GM18873 (cell line): Measurements from ENCODE around the gene NHLRC2.
A peak's percentile ranks its signal among the peaks of the same experiment; 100 is the strongest.

ENCODE experiments used
- ATAC-seq: cut with Tn5 transposase; IDR thresholded peaks from one replicate; pipeline ENCODE4 v1.9.1; 2021; ENCODE audit warnings: mild to moderate bottlenecking, moderate library complexity, moderate number of reproducible peaks; ENCODE audit not compliant: unreplicated experiment, low FRiP score

NHLRC2 gene

DNA sequence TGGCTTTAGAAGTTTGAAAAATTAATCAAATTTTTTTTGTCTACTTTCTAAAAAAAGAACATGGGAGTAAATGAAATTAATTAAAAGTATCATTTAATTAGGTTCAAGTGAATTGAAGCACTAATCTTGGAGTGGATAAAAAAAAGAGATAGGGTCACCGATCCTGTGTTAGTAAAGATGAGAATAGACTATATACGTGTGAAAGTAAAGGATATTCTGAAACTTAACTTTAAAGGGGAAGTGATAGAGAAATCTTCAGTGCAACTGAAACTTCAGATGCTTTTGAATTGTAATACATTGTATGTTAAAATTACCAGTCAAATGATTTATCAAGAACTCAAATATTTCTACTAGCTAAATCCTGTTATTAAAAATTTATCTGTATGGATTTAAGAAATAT lies 4.8 kb downstream of the NHLRC2 start:
- peak; percentile 36 for ATAC-seq

GRCh38 chr10:113865901-113866300 lies 11.4 kb downstream of the NHLRC2 start:
- ATAC-seq: no peak

DNA sequence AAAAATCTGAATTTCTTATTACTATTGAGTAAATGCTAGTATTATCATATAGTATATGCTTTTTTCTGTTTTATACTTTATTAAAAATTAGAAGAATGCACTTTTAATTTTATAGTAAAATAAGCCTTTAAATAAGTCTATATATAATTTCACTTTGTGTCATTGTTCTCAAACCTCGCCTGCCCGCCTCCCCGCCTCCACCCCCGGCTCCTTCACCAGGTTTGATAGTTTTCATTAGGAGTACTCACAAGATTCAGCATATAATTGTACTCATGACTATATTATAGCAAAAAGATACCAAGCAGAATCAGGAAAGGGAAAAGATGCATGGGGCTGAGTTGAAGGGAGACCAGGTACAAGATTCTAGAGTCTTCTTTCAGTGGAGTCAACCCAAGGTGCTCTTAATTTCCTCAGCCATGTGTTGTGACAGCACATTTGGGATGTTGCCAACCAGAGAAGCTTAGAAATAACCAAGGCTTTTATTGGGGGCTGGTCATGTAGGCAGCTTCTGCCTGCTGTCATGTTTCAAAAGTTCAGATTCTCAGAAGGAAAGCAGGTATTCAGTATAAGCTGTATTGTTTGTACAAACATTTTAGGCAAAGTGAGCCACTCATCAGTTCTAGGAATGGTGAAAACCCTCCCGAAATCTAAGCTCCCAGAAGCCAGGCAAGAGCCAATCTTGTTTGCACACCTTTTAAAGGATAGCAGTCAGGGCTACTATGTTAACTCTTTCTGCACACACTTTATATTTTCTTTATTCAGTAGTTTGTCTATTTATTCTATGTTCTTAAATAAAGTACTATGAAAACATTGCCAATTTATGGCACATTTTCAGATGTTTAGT lies 12.3 kb downstream of the NHLRC2 start:
- ATAC-seq: no peak

DNA sequence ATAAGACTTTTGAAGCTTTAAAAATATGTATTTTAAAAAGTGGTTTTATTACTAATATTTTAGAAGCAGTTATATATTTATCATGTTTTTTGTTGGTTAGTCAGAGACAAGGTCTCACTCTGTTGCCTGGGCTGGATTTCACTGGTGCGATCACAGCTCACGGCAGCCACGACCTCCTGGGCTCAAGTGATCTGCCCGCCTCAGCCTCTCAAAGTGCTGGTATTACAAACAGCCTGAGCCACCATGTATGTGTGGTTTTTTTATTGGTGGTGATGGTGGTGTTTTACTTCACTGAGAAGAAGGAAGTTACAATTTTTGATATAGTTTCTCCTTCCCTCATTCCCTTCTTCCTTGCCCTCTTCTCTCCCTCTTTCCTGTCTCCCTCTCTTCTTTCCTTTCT lies 13.4 kb downstream of the NHLRC2 start:
- no peak for ATAC-seq

- ATAC-seq: no peak
Observed at GRCh38 chr10:113869789-113870188, 15.3 kb downstream of the NHLRC2 start.

DNA sequence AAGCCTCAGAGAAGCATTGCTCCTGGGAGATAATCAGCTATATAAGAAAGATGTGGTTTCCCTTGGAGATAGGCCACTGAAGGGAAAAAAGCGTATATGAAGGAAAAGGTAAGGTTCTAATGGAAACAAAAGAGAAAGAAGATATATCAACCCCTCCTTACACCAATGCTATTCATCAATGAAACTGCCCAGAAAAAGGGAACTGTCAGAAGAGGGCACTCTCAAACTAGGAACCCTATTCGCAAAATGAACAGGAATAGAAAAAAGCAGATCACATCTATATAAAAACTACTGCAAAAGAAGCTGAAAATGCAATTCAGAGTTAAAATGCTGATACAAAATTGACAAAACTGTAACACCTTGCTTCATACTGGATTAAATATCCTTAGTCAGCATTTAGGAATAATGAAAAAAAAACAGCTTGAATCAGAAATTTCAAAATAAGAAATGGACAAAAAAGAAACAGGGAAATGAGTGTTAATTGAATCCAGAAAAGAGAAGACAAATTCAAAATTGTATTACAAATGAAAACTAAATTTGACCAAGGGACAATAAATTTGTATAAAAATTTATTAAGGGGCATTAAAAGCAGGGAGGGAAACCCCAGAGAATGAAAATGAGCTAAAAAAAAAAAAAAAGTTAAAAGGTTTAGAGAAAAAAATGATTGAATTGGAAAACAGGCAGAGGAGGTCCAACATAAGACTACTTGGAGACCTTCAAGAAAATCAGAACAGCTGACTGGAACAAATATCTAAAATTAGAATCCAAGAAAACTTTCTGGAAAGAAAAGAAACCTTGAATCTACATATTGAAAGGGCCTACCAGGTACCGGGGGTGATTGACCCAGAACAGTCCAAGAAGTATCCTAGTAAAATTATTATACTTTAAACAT lies 17.9 kb downstream of the NHLRC2 start:
- ATAC-seq: no peak

DNA sequence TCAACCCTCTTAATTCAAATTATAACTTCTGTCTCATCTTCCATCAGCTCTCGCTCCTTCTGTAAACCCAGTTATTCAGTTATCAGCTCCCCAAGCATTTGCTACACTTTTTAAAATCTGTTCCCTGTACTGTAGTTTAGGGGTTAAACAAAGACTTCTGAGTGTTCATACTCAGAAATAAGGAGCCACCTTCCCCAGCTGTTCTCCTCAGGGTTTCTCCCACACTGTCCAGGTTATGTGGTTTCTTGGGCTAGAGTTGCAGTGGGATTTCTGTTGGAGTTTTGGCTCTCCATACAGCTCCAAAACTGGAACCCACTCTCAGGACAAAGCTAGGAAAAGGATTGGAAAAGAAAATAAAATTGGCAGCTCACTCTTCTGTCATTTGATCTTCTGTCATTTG lies 20.8 kb downstream of the NHLRC2 start:
- no peak for ATAC-seq

DNA sequence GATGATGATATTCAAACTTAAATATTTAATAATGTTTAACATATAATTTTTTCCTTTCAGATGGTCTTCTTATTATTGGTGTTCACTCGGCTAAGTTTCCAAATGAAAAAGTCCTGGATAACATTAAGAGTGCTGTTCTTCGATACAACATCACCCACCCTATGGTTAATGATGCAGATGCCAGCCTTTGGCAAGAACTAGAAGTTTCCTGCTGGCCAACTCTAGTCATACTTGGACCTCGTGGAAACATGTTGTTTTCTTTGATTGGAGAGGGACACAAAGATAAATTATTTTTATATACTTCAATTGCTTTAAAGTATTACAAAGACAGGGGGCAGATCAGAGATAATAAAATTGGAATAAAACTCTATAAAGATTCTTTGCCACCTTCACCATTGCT lies 22.0 kb downstream of the NHLRC2 start:
- ATAC-seq: no peak

DNA sequence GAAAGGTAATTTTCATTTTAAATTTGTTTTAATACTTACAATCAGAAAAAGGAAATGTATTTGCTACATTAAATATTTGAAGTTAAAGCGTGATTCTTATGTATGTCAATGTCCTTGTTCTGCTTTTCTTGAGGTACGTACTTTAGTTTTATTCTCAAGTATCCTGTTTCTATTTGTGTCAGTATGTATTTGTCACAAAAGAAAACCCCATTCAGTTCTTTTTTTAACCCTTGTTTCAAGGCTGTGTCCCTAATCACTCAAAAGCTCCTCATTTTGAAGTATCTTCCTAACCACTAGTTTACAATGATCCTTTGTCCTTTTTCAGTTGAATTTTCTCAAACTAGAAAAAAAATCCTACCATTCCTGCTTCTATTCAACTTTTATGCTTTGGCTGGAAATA lies 25.2 kb downstream of the NHLRC2 start:
- ATAC-seq: peak; percentile 83

DNA sequence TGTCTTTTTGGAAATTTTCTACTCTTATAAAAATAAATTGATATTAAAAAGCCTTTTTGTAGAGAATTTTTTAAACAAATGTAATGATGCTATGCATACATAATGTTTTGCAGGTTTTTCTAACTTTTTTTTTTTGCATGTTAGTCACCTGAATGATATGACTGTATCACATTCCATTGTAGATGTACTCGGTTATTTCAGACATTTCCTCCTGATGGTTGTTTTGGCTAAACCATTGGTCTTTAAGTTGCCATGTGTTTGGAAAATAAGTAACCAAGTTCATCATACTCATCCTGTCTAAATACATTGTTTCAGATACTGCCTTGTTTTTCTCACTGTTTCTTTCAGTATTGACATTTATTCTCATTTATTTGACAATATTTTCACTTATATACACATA lies 25.8 kb downstream of the NHLRC2 start:
- ATAC-seq: no peak

- ATAC-seq: no peak
Observed at GRCh38 chr10:113882240-113882639, 27.8 kb downstream of the NHLRC2 start.

- ATAC-seq: no peak
Observed at GRCh38 chr10:113889911-113890310, 35.5 kb downstream of the NHLRC2 start.

DNA sequence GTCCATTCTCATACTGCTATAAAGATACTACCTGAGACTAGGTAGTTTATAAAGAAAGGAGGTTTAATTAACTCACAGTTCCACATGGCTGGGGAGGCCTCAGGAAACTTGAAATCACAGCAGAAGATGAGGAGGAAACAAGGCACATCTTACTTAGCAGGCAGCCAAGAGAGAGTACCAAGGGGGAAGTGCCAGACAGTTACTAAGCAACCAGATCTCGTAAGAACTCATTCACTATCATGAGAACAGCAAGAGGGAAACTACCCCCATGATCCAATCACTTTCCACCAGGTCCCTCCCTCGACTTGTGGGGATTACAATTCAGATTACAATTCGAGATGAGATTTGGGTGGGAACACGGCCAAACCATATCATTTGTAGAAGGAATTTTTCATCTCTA lies 36.3 kb downstream of the NHLRC2 start:
- ATAC-seq: no peak

DNA sequence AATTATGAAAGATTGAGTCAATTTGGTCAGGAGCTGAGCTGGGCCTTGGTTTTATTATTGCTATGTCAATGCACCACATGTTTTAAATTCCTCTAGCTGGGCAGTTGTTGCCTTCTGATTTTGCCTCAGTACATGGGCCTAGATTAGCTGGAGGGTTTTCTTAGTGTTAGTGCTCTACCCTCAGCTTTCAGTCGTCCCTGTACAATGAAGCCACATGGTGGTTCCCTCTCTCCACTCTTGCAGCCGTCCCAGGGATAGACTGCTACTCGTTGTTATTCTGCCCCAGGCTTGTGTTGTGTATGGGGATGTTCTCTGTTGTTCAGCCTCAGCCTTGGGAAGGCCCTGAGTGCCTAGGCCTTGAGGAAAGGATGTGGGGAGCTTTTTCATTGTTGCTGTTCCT lies 37.0 kb downstream of the NHLRC2 start:
- ATAC-seq: no peak

- no peak for ATAC-seq
Observed at GRCh38 chr10:113893570-113893969, 39.1 kb downstream of the NHLRC2 start.

DNA sequence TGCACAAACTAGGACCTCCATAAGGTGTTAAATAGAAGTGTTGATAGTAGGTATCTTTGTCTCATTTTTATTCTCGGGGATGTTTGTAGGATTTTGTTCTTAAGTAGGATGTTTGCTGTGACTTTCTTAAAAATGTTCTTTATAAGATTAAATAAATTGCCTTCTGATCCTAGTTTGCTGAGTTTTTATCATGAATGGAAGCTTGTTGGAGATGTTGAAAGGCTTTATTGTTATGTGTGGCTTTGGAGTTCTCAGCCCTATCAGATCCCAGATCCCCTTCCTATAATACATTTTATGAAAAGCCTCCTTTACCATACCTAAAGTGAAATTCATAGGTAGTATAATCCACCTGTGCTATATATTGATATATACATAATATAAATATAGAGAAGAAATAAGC lies 40.1 kb downstream of the NHLRC2 start:
- ATAC-seq: no peak

DNA sequence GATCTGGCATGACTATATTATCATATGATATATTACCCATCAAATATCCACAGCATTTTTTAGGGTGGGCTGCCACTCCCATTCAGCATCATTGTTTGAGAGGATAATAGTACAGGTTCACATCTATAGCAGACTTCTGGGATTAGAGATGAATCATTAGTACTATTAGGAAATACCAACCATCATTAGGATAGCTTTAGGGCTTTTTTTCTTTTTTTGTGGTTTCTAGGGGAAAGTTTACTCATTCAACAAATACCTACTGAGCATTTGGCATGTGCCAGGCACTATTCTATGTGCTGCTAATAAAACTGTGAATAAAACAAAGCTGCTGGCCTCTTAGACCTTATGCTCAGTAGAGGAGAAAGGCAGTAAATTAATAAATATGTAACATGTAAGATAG lies 40.6 kb downstream of the NHLRC2 start:
- no peak for ATAC-seq

GRCh38 chr10:113897693-113898618 lies 43.5 kb downstream of the NHLRC2 start:
- ATAC-seq: no peak

DNA sequence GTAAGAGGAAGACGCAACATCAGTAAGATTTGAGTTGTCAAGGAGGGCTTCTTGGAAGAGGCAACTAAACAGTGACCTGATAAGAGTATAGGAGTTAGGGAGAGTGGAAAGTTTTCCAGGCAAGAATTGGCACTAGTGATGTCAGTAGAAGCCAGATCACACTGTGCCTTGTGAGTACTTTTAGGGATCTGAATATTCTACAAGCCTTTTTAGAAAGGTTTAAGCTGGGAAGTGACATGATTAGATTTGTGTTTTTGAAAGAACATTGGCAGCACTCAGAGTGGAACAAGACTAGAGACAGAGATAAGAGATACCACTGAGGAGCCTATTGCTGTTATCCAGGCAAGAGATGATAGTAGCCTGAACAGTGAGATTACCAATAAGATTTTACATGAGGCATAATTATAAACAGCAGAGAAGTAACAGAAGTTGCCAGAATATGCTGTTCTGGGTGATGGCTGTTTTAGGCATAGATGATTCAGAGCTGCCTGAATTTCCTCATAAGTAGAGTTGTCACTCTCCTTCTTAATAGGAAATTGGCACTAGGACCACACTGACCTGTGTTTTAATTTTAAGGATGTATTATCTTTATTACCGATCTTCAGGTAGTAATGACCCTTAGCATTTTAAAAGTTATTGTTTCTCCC lies 45.6 kb downstream of the NHLRC2 start:
- no peak for ATAC-seq

GRCh38 chr10:113905756-113906155 lies 51.3 kb downstream of the NHLRC2 start:
- ATAC-seq: no peak
